NCI-H82 treated with DMSO at 0.1 percent for 48 hours (cell line): ENCODE data around the gene QRICH2.
"Not testable (repeated sequence)": the region's sequence is repeated elsewhere in the genome, so short reads cannot be mapped to it uniquely, and the experiment has no call there.

Source experiments
- DNase-seq: peaks from one replicate; lab custom pipeline; 2025; ENCODE audit not compliant: unreplicated experiment; lab: John Stamatoyannopoulos, UW

QRICH2 gene

GRCh38 chr17:76233588-76234353 lies 74.3 kb downstream of the QRICH2 start:
- DNase-seq = no peak

- no peak for DNase-seq
These were observed 75.7 kb downstream of the QRICH2 start for GRCh38 chr17:76232342-76232741.

- DNase-seq = not testable (repeated sequence)
These were observed 81.3 kb downstream of the QRICH2 start for GRCh38 chr17:76226749-76227148.

GRCh38 chr17:76225373-76226086 lies 82.5 kb downstream of the QRICH2 start:
- not testable (repeated sequence) for DNase-seq
